M059J (cell line): ENCODE measurements around the gene NCR3LG1. TPM values are rescaled to one million over a fixed set of nuclear protein-coding genes. Genes with fewer than 3 reads are reported as not detected.

ENCODE experiments used
- DNase-seq: peaks from one replicate; pipeline ENCODE4 v3.0.0-alpha.2; 2012; ENCODE audit warnings: low read depth
- total RNA-seq: library from RNA; depleted of rRNA; stranded (reverse); fragments of >200 nt; shearing (Covaris generic); gene quantifications from 2 replicates; pipeline ENCODE4 v1.2.3, GENCODE V29; 2014; rRNA removed

The NCR3LG1 gene
- 0.49 and 0.52 TPM in 2 replicates for total RNA-seq

GRCh38 chr11:17351510-17352176 is at the start of gene NCR3LG1:
NCR3LG1 (plus strand) TSS chr11:17351800; CDS start chr11:17351970, 170 bp downstream.
- DNase-seq, result peak; percentile 25

- DNase-seq, result no peak
Measured at GRCh38 chr11:17313349-17314231, 38.0 kb upstream of the NCR3LG1 start.

- peak; percentile 80 for DNase-seq
Measured at GRCh38 chr11:17314232-17314547, 37.4 kb upstream of the NCR3LG1 start.

- DNase-seq, result no peak
Measured at GRCh38 chr11:17314904-17315426, 36.6 kb upstream of the NCR3LG1 start.

GRCh38 chr11:17328871-17329494 is 22.6 kb upstream of the NCR3LG1 start:
- no peak for DNase-seq

- no peak for DNase-seq
Measured at GRCh38 chr11:17331669-17332068, 19.9 kb upstream of the NCR3LG1 start.

- no peak for DNase-seq
Measured at GRCh38 chr11:17333799-17334586, 17.6 kb upstream of the NCR3LG1 start.

- no peak for DNase-seq
Measured at GRCh38 chr11:17343257-17343656, 8.3 kb upstream of the NCR3LG1 start.

GRCh38 chr11:17343907-17344306 is 7.7 kb upstream of the NCR3LG1 start:
- DNase-seq, result peak; percentile 73

- no peak for DNase-seq
Measured at GRCh38 chr11:17347676-17348075, 3.9 kb upstream of the NCR3LG1 start.

- DNase-seq, result no peak
Measured at GRCh38 chr11:17350455-17351171, 987 bp upstream of the NCR3LG1 start.

GRCh38 chr11:17351172-17351509 is 459 bp upstream of the NCR3LG1 start:
- DNase-seq, result no peak

- DNase-seq, result peak; percentile 76
Measured at GRCh38 chr11:17352950-17353820, 1.6 kb downstream of the NCR3LG1 start.

GRCh38 chr11:17353821-17354600 is 2.4 kb downstream of the NCR3LG1 start:
- DNase-seq, result no peak

GRCh38 chr11:17354601-17354991 is 3.0 kb downstream of the NCR3LG1 start:
- peak; percentile 72 for DNase-seq

- no peak for DNase-seq
Measured at GRCh38 chr11:17366495-17366894, 14.9 kb downstream of the NCR3LG1 start.

- DNase-seq, result no peak
Measured at GRCh38 chr11:17368551-17368950, 17.0 kb downstream of the NCR3LG1 start.

GRCh38 chr11:17369094-17369493 is 17.5 kb downstream of the NCR3LG1 start:
- no peak for DNase-seq

GRCh38 chr11:17369684-17370243 is 18.2 kb downstream of the NCR3LG1 start:
- no peak for DNase-seq
